T-cell (primary cell): ENCODE results near the gene FOXQ1. TPM values are rescaled to one million over a fixed set of nuclear protein-coding genes. Genes with fewer than 3 reads are reported as not detected.

Experiments used
- ATAC-seq, 4 experiments: fragments of 200-7000 bp in 3 of 4; fragments of 150-1000 bp in 1 of 4; cut with Tn5 transposase; replicated peaks in 1 of 4; 1 replicate in 3 of 4; 2 replicates in 1 of 4; pipeline ENCODE4 v1.10.0; 2021; ENCODE audit warnings: moderate library complexity in 3 of 4, mild to moderate bottlenecking in 2 of 4, moderate number of reproducible peaks in 1 of 4
- CTCF ChIA-PET, 2 donors: fragments of 300-600 bp; sonication (Branson Sonifier 250); formaldehyde crosslinking; loops; one replicate each; lab custom pipeline; 2022; ENCODE audit warnings: antibody characterized with exemption in 2 of 2; lab: Charles Lee
- POLR2A ChIA-PET, 2 donors: fragments of 300-600 bp; sonication (Branson Sonifier 250); formaldehyde crosslinking; loops; one replicate each; lab custom pipeline; 2022; ENCODE audit warnings: antibody characterized with exemption in 2 of 2; lab: Charles Lee
- DNase-seq, 35 experiments: peaks; one replicate each; pipeline versions ENCODE4 v3.0.0 to v3.0.0-alpha.2; 2013 to 2023
- H3K27ac ChIP-seq: one replicate; pipeline ENCODE4 v1.5.1; 2013; ENCODE audit warnings: low read length
- H3K27me3 ChIP-seq, 2 experiments: replicated peaks in 1 of 2; 1 replicate in 1 of 2; 2 replicates in 1 of 2; pipeline versions ENCODE4 v1.6.1 to v1.7.0; 2013; ENCODE audit warnings: low read length in 1 of 2, mixed read lengths in 1 of 2; ENCODE audit not compliant: control insufficient read depth in 2 of 2, insufficient read depth in 2 of 2; ENCODE audit errors: extremely low read depth in 1 of 2
- H3K36me3 ChIP-seq, 2 donors: 1 replicate in 1 of 2; 2 replicates in 1 of 2; pipeline versions ENCODE4 v1.6.1 to v1.7.0; 2013; ENCODE audit warnings: low read length in 1 of 2; ENCODE audit not compliant: control insufficient read depth in 2 of 2, insufficient read depth in 1 of 2; ENCODE audit errors: extremely low read depth in 1 of 2
- H3K4me1 ChIP-seq, 2 experiments: 1 replicate in 1 of 2; 2 replicates in 1 of 2; pipeline versions ENCODE4 v1.6.1 to v1.7.0; 2013; ENCODE audit warnings: low read length in 2 of 2, mixed read lengths in 1 of 2; ENCODE audit not compliant: insufficient read depth in 2 of 2, control insufficient read depth in 1 of 2; ENCODE audit errors: extremely low read depth in 1 of 2
- H3K4me3 ChIP-seq, 2 donors: 1 replicate in 1 of 2; 2 replicates in 1 of 2; pipeline versions ENCODE4 v1.5.1 to v1.7.0; 2013; ENCODE audit warnings: mild to moderate bottlenecking in 2 of 2, low read length in 1 of 2, moderate library complexity in 1 of 2; ENCODE audit not compliant: control insufficient read depth in 1 of 2; ENCODE audit errors: extremely low read depth in 1 of 2
- H3K9me3 ChIP-seq: 2 replicates; pipeline ENCODE4 v1.7.0; 2013
- H3K27ac Mint-ChIP-seq, 2 donors: one replicate each; pipeline ENCODE4 v1.8.0; 2020 to 2021; ENCODE audit warnings: mild to moderate bottlenecking in 2 of 2, mixed read lengths in 2 of 2
- H3K27me3 Mint-ChIP-seq, 2 donors: one replicate each; pipeline ENCODE4 v1.8.0; 2021 to 2022; ENCODE audit warnings: mixed read lengths in 2 of 2
- H3K36me3 Mint-ChIP-seq: one replicate; pipeline ENCODE4 v1.8.0; 2021; ENCODE audit warnings: mixed read lengths
- H3K4me1 Mint-ChIP-seq, 3 donors: one replicate each; pipeline ENCODE4 v1.8.0; 2020 to 2022; ENCODE audit warnings: mixed read lengths in 3 of 3, mild to moderate bottlenecking in 1 of 3
- H3K4me3 Mint-ChIP-seq, 3 donors: one replicate each; pipeline ENCODE4 v1.8.0; 2020 to 2022; ENCODE audit warnings: mild to moderate bottlenecking in 3 of 3, mixed read lengths in 3 of 3, moderate library complexity in 3 of 3
- H3K9me3 Mint-ChIP-seq, 3 donors: one replicate each; pipeline ENCODE4 v1.8.0; 2020 to 2022; ENCODE audit warnings: mixed read lengths in 3 of 3
- WGBS: methylation state at CpG from one replicate; pipeline ENCODE4 v1.1.5; 2013; ENCODE audit warnings: missing lambda C conversion rate; ENCODE audit not compliant: insufficient coverage; 5-methylcytosine and 5-hydroxymethylcytosine counted together
- total RNA-seq, 35 experiments: library from RNA in 6 of 35; stranded (reverse) in 6 of 35; fragments of 120-200 nt in 1 of 35; gene quantifications; one replicate each; pipeline versions ENCODE4 v1.2.1 to v1.2.4 and lab custom pipeline; 2013 to 2026

The FOXQ1 gene
- total RNA-seq, 5 donors from 2014 or later (not counting 1 experiment from before 2014, with no cell fraction given), result 0.09 TPM; not detected in 4

GRCh38 chr6:1334684-1335083, 22.8 kb downstream of the FOXQ1 start:
- POLR2A ChIA-PET, result no interaction called here
- ATAC-seq, result no peak

GRCh38 chr6:1335367-1336037, 23.6 kb downstream of the FOXQ1 start:
- CTCF ChIA-PET, result no interaction called here
- no peaks in the 10 kb centered on the region for H3K36me3 Mint-ChIP-seq
- H3K27me3 Mint-ChIP-seq, result peaks cover 25 to 30% of the 10 kb centered on the region in 2 donors
- no peaks in the 10 kb centered on the region for H3K4me1 ChIP-seq
- ATAC-seq, result no peak
- WGBS, result 77% methylated on average over 13 of the region's 14 CpGs
- peaks cover 0 to 5% (median 3%) of the 10 kb centered on the region in 3 donors for H3K9me3 Mint-ChIP-seq
- DNase-seq, result no peak
- H3K36me3 ChIP-seq, result no peaks in the 10 kb centered on the region
- H3K27ac Mint-ChIP-seq, result no peak overlapping the region
- no peaks in the 10 kb centered on the region for H3K4me1 Mint-ChIP-seq
- H3K9me3 ChIP-seq, result no peaks in the 10 kb centered on the region
- no peak overlapping the region for H3K4me3 Mint-ChIP-seq
- peaks cover 0 to 17% of the 10 kb centered on the region in 2 experiments for H3K27me3 ChIP-seq
- H3K27ac ChIP-seq, result no peak overlapping the region
- POLR2A ChIA-PET, result no interaction called here
- H3K4me3 ChIP-seq, result no peak overlapping the region

More at GRCh38 chr6:1334684-1335083, 22.8 kb downstream of the FOXQ1 start:
- Histone ChIP-seq H3K27ac (no peak overlapping the region), H3K9me3 (no peaks in the 10 kb centered on the region), H3K36me3 (no peaks in the 10 kb centered on the region), H3K4me1 (no peaks in the 10 kb centered on the region), H3K4me3 (no peak overlapping the region), H3K27me3 (peaks cover 0 to 14% of the 10 kb centered on the region in 2 experiments)
- CTCF ChIA-PET, result no interaction called here
- 53% methylated on average over 7 of the region's 11 CpGs for WGBS
- Mint-ChIP-seq H3K27ac (no peak overlapping the region), H3K36me3 (no peaks in the 10 kb centered on the region), H3K9me3 (peaks cover 0 to 10% (median 9%) of the 10 kb centered on the region in 3 donors), H3K4me3 (no peak overlapping the region), H3K27me3 (peaks cover 25 to 26% of the 10 kb centered on the region in 2 donors), H3K4me1 (no peaks in the 10 kb centered on the region)
- DNase-seq, result no peak

GRCh38 chr6:1336246-1336843, 24.4 kb downstream of the FOXQ1 start:
- no peak overlapping the region for H3K4me3 ChIP-seq
- Mint-ChIP-seq H3K4me1 (no peaks in the 10 kb centered on the region), H3K4me3 (no peak overlapping the region), H3K36me3 (no peaks in the 10 kb centered on the region), H3K27ac (no peak overlapping the region), H3K9me3 (no peaks in the 10 kb centered on the region), H3K27me3 (peaks cover 27 to 34% of the 10 kb centered on the region in 2 donors)
- DNase-seq (no peak), ATAC-seq (no peak)
- H3K9me3 ChIP-seq, result no peaks in the 10 kb centered on the region
- no peak overlapping the region for H3K27ac ChIP-seq
- 100% methylated on average over 3 of the region's 5 CpGs for WGBS
- H3K27me3 ChIP-seq, result peaks cover 0 to 16% of the 10 kb centered on the region in 2 experiments
- H3K4me1 ChIP-seq, result no peaks in the 10 kb centered on the region
- CTCF ChIA-PET, result no interaction called here
- no peaks in the 10 kb centered on the region for H3K36me3 ChIP-seq
- POLR2A ChIA-PET, result no interaction called here

- no peaks in the 10 kb centered on the region for H3K4me1 ChIP-seq
- H3K4me3 Mint-ChIP-seq, result no peak overlapping the region
- H3K9me3 ChIP-seq, result no peaks in the 10 kb centered on the region
- DNase-seq, result no peak
- no peak overlapping the region for H3K27ac Mint-ChIP-seq
- no peak overlapping the region for H3K4me3 ChIP-seq
- H3K27me3 ChIP-seq, result peaks cover 0 to 15% of the 10 kb centered on the region in 2 experiments
- H3K36me3 ChIP-seq, result no peaks in the 10 kb centered on the region
- CTCF ChIA-PET, result no interaction called here
- POLR2A ChIA-PET, result no interaction called here
- no peak overlapping the region for H3K27ac ChIP-seq
- 75% methylated on average over 1 of the region's 3 CpGs for WGBS
- H3K4me1 Mint-ChIP-seq, result no peaks in the 10 kb centered on the region
- no peaks in the 10 kb centered on the region for H3K36me3 Mint-ChIP-seq
- H3K9me3 Mint-ChIP-seq, result no peaks in the 10 kb centered on the region
- ATAC-seq, result no peak
- H3K27me3 Mint-ChIP-seq, result peaks cover 32 to 44% of the 10 kb centered on the region in 2 donors
Observed at GRCh38 chr6:1337791-1338190, 25.9 kb downstream of the FOXQ1 start.

GRCh38 chr6:1346101-1346500, 34.2 kb downstream of the FOXQ1 start:
- peaks cover under 1% of the 10 kb centered on the region for H3K9me3 ChIP-seq
- Mint-ChIP-seq H3K27me3 (peaks cover 57 to 58% of the 10 kb centered on the region in 2 donors), H3K36me3 (no peaks in the 10 kb centered on the region), H3K27ac (no peak overlapping the region), H3K4me1 (no peaks in the 10 kb centered on the region), H3K9me3 (peaks cover 22 to 26% (median 26%) of the 10 kb centered on the region in 3 donors), H3K4me3 (no peak overlapping the region)
- no peaks in the 10 kb centered on the region for H3K36me3 ChIP-seq
- DNase-seq, result no peak
- H3K4me3 ChIP-seq, result no peak overlapping the region
- ChIA-PET POLR2A (no interaction called here), CTCF (no interaction called here)
- H3K27me3 ChIP-seq, result peaks cover 0 to 16% of the 10 kb centered on the region in 2 experiments
- no peaks in the 10 kb centered on the region for H3K4me1 ChIP-seq
- no peak overlapping the region for H3K27ac ChIP-seq
- ATAC-seq, result no peak

- ATAC-seq (no peak), DNase-seq (no peak)
- POLR2A ChIA-PET, result interaction anchor here in 1 of 2 donors (0.6 kb wide), 1 partner anchor 835 kb away, joined by 3 read pairs; no protein-coding TSS in a partner anchor
- Mint-ChIP-seq H3K27ac (no peak overlapping the region), H3K27me3 (peaks cover 52 to 58% of the 10 kb centered on the region in 2 donors), H3K36me3 (no peaks in the 10 kb centered on the region), H3K4me3 (no peak overlapping the region), H3K9me3 (peaks cover 28 to 31% (median 31%) of the 10 kb centered on the region in 3 donors), H3K4me1 (no peaks in the 10 kb centered on the region)
- peaks cover 5% of the 10 kb centered on the region for H3K9me3 ChIP-seq
- no peak overlapping the region for H3K27ac ChIP-seq
- no peaks in the 10 kb centered on the region for H3K4me1 ChIP-seq
- H3K27me3 ChIP-seq, result peaks cover 0 to 16% of the 10 kb centered on the region in 2 experiments
- WGBS, result 74% methylated on average over 3 of the region's 5 CpGs
- no peaks in the 10 kb centered on the region for H3K36me3 ChIP-seq
- CTCF ChIA-PET, result no interaction called here
- H3K4me3 ChIP-seq, result no peak overlapping the region
Observed at GRCh38 chr6:1346558-1347091, 34.7 kb downstream of the FOXQ1 start.
